GM23338 (cell line): ENCODE data around the gene CNGB1.

Source experiments
- CTCF ChIP-seq, 2 experiments: fragments of 200-600 bp in 1 of 2; sonication (generic) in 1 of 2; conservative IDR thresholded peaks; 2 replicates each; pipeline versions ENCODE4 v1.5.1 to v1.6.1; 2016 to 2017; ENCODE audit warnings: antibody characterized with exemption in 2 of 2, low read depth in 2 of 2, mild to moderate bottlenecking in 2 of 2, moderate library complexity in 1 of 2
- EZH2phosphoT487 ChIP-seq: fragments of 200-600 bp; sonication (generic); IDR thresholded peaks from one replicate; pipeline ENCODE4 v1.8.1; 2018; ENCODE audit warnings: antibody characterized with exemption; ENCODE audit not compliant: unreplicated experiment
- NANOG ChIP-seq: IDR thresholded peaks from 2 replicates; pipeline ENCODE4 v1.6.1; 2016; ENCODE audit warnings: antibody characterized with exemption, borderline replicate concordance
- POLR2AphosphoS5 ChIP-seq: IDR thresholded peaks from 2 replicates; pipeline ENCODE4 v1.6.1; 2016; ENCODE audit warnings: antibody characterized with exemption, low read depth
- REST ChIP-seq: IDR thresholded peaks from one replicate; pipeline ENCODE4 v1.6.1; 2018; ENCODE audit warnings: antibody characterized with exemption; ENCODE audit not compliant: unreplicated experiment

GRCh38 chr16:57908409-57908987 is 62.4 kb downstream of the CNGB1 start:
- no peak for TF ChIP-seq CTCF (conservative IDR thresholded peaks at IDR 0.05; ENCODE audit: low read depth in 2 of 2)
- TF ChIP-seq POLR2AphosphoS5, result no peak
- no peak for TF ChIP-seq REST
- no peak for TF ChIP-seq EZH2phosphoT487
- TF ChIP-seq NANOG, result no peak
